GM23338 (cell line): ENCODE measurements around the gene CTBP2. TPM values are rescaled to one million over a fixed set of nuclear protein-coding genes. Genes with fewer than 3 reads are reported as not detected.
A peak's percentile ranks its signal among the peaks of the same experiment; 100 is the strongest.

ENCODE experiments used
- ATAC-seq: fragments of 200-7000 bp; cut with Tn5 transposase; 3 replicates; pipeline ENCODE4 v1.9.1; 2020
- DNase-seq: peaks from one replicate; pipeline ENCODE4 v3.0.0-alpha.2; 2015; ENCODE audit warnings: low spot score
- H2AFZ ChIP-seq: fragments of 200-600 bp; sonication (generic); 2 replicates; pipeline ENCODE4 v1.8.0; 2016; ENCODE audit warnings: antibody characterized with exemption, mild to moderate bottlenecking, moderate library complexity
- H3F3A ChIP-seq: fragments of 200-600 bp; sonication (generic); replicated peaks from 2 replicates; pipeline ENCODE4 v1.8.0; 2017; ENCODE audit warnings: antibody characterized with exemption, mixed run types, low read depth
- H3K27ac ChIP-seq: fragments of 200-600 bp; sonication (generic); 2 replicates; pipeline ENCODE4 v1.6.1; 2016; ENCODE audit warnings: low read depth
- H3K27me3 ChIP-seq: fragments of 200-600 bp; sonication (generic); 2 replicates; pipeline ENCODE4 v1.8.0; 2016; ENCODE audit warnings: mild to moderate bottlenecking, mixed run types, moderate library complexity; ENCODE audit not compliant: insufficient read depth
- H3K36me3 ChIP-seq: fragments of 200-600 bp; sonication (generic); 2 replicates; pipeline ENCODE4 v1.8.0; 2016; ENCODE audit warnings: mild to moderate bottlenecking; ENCODE audit not compliant: insufficient read depth
- H3K4me1 ChIP-seq: fragments of 200-600 bp; sonication (generic); 2 replicates; pipeline ENCODE4 v1.8.0; 2016; ENCODE audit warnings: mild to moderate bottlenecking, moderate library complexity; ENCODE audit not compliant: insufficient read depth
- H3K4me2 ChIP-seq: fragments of 200-600 bp; sonication (generic); 2 replicates; pipeline ENCODE4 v1.7.1; 2017; ENCODE audit warnings: mixed run types
- H3K4me3 ChIP-seq: fragments of 200-600 bp; sonication (generic); 2 replicates; pipeline ENCODE4 v1.6.1; 2016; ENCODE audit warnings: mixed run types
- H3K79me2 ChIP-seq: fragments of 200-600 bp; sonication (generic); replicated peaks from 2 replicates; pipeline ENCODE4 v1.8.0; 2017; ENCODE audit warnings: mild to moderate bottlenecking; ENCODE audit not compliant: insufficient read depth
- H3K9me2 ChIP-seq: fragments of 200-600 bp; sonication (generic); 2 replicates; pipeline ENCODE4 v1.8.0; 2017; ENCODE audit not compliant: insufficient read depth
- H4K20me1 ChIP-seq: fragments of 200-600 bp; sonication (generic); replicated peaks from 2 replicates; pipeline ENCODE4 v1.8.0; 2017; ENCODE audit warnings: mild to moderate bottlenecking; ENCODE audit not compliant: insufficient read depth
- H3K27ac Mint-ChIP-seq: 2 replicates; pipeline ENCODE4 v1.8.0; 2020; ENCODE audit warnings: inconsistent platforms, mild to moderate bottlenecking, moderate library complexity, mixed read lengths
- H3K27me3 Mint-ChIP-seq: 3 replicates; pipeline ENCODE4 v1.8.0; 2022; ENCODE audit warnings: low read depth, mild to moderate bottlenecking, moderate library complexity, mixed read lengths, inconsistent platforms; ENCODE audit not compliant: insufficient read depth, poor library complexity
- H3K36me3 Mint-ChIP-seq: 3 replicates; pipeline ENCODE4 v1.8.0; 2021; ENCODE audit warnings: low read depth, mild to moderate bottlenecking, inconsistent platforms, moderate library complexity, mixed read lengths
- H3K4me1 Mint-ChIP-seq: 3 replicates; pipeline ENCODE4 v1.8.0; 2020; ENCODE audit warnings: mild to moderate bottlenecking, inconsistent platforms, mixed read lengths
- H3K4me3 Mint-ChIP-seq: 3 replicates; pipeline ENCODE4 v1.8.0; 2021; ENCODE audit warnings: moderate library complexity, mild to moderate bottlenecking, inconsistent platforms, mixed read lengths
- H3K9me3 Mint-ChIP-seq: 3 replicates; pipeline ENCODE4 v1.8.0; 2020; ENCODE audit warnings: moderate library complexity, mild to moderate bottlenecking, inconsistent platforms, mixed read lengths
- EZH2 ChIP-seq: fragments of 200-600 bp; sonication (generic); IDR thresholded peaks from one replicate; pipeline ENCODE4 v1.8.0; 2017; ENCODE audit warnings: antibody characterized with exemption, mild to moderate bottlenecking, low read depth; ENCODE audit not compliant: unreplicated experiment
- EZH2phosphoT487 ChIP-seq: fragments of 200-600 bp; sonication (generic); IDR thresholded peaks from one replicate; pipeline ENCODE4 v1.8.1; 2018; ENCODE audit warnings: antibody characterized with exemption; ENCODE audit not compliant: unreplicated experiment
- JUNB ChIP-seq: IDR thresholded peaks from one replicate; pipeline ENCODE4 v1.6.1; 2016; ENCODE audit warnings: antibody characterized with exemption; ENCODE audit not compliant: unreplicated experiment
- NANOG ChIP-seq: IDR thresholded peaks from 2 replicates; pipeline ENCODE4 v1.6.1; 2016; ENCODE audit warnings: antibody characterized with exemption, borderline replicate concordance
- STAT1 ChIP-seq: IDR thresholded peaks from one replicate; pipeline ENCODE4 v1.6.1; 2016; ENCODE audit warnings: antibody characterized with exemption; ENCODE audit not compliant: unreplicated experiment
- polyA plus RNA-seq: library from polyadenylated mRNA; unstranded; fragments of >200 nt; fragmentation: Nextera tagmentation; extraction: Ambion mirVana; gene quantifications from 2 replicates; pipeline ENCODE4 v1.2.1, GENCODE V29; 2016
- total RNA-seq: library from RNA; depleted of rRNA; stranded (reverse); fragments of >200 nt; shearing (Covaris generic); gene quantifications from 2 replicates; pipeline ENCODE4 v1.2.3, GENCODE V29; 2014
- TF ChIP-seq, protein P1 (sequence below): IDR thresholded peaks from one replicate; pipeline ENCODE4 v1.6.1; 2018; ENCODE audit warnings: antibody characterized with exemption; ENCODE audit not compliant: unreplicated experiment
- TF ChIP-seq, protein P2 (sequence below), 2 experiments: fragments of 200-600 bp in 1 of 2; sonication (generic) in 1 of 2; conservative IDR thresholded peaks; 2 replicates each; pipeline versions ENCODE4 v1.5.1 to v1.6.1; 2016 to 2017; ENCODE audit warnings: antibody characterized with exemption in 2 of 2, low read depth in 2 of 2, mild to moderate bottlenecking in 2 of 2, moderate library complexity in 1 of 2
- TF ChIP-seq, protein P3 (sequence below): IDR thresholded peaks from 2 replicates; pipeline ENCODE4 v1.6.1; 2016; ENCODE audit warnings: antibody characterized with exemption

The CTBP2 gene
- total and polyA plus RNA-seq, 2 experiments from 2014 or later, result 133 to 265 TPM

DNA sequence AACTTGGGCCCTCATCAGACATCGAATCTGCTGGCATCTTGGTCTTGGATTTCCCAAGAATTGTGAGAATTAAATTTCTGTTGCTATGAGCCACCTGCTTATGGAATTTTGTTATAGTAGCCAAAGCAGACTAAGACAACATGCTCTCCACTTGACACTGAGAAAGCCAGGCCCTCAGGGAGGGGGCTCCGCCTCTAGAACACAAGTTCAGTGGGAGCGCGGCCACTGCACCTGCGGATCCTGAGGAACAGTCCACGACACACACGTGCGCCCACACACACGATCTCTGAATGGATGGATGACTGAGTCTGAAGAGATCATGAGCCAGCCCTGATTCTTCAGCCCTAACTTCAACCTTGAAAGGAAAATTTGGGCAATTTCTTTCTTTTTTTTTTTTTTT, 73.7 kb downstream of the CTBP2 start:
- peaks cover 29% of the 10 kb centered on the region for H3K27me3 Mint-ChIP-seq
- ATAC-seq (no peak), DNase-seq (no peak)
- no peaks in the 10 kb centered on the region; the same call in 1 of the 2 replicates for H3F3A ChIP-seq
- no peaks in the 10 kb centered on the region for H3K9me2 ChIP-seq
- TF ChIP-seq EZH2phosphoT487 (no peak), JUNB (no peak), NANOG (no peak)
- TF ChIP-seq, protein P1, sequence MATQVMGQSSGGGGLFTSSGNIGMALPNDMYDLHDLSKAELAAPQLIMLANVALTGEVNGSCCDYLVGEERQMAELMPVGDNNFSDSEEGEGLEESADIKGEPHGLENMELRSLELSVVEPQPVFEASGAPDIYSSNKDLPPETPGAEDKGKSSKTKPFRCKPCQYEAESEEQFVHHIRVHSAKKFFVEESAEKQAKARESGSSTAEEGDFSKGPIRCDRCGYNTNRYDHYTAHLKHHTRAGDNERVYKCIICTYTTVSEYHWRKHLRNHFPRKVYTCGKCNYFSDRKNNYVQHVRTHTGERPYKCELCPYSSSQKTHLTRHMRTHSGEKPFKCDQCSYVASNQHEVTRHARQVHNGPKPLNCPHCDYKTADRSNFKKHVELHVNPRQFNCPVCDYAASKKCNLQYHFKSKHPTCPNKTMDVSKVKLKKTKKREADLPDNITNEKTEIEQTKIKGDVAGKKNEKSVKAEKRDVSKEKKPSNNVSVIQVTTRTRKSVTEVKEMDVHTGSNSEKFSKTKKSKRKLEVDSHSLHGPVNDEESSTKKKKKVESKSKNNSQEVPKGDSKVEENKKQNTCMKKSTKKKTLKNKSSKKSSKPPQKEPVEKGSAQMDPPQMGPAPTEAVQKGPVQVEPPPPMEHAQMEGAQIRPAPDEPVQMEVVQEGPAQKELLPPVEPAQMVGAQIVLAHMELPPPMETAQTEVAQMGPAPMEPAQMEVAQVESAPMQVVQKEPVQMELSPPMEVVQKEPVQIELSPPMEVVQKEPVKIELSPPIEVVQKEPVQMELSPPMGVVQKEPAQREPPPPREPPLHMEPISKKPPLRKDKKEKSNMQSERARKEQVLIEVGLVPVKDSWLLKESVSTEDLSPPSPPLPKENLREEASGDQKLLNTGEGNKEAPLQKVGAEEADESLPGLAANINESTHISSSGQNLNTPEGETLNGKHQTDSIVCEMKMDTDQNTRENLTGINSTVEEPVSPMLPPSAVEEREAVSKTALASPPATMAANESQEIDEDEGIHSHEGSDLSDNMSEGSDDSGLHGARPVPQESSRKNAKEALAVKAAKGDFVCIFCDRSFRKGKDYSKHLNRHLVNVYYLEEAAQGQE, result no peak
- peaks cover 10% of the 10 kb centered on the region for H3K36me3 ChIP-seq
- peaks cover 84% of the 10 kb centered on the region for H3K36me3 Mint-ChIP-seq
- H3K4me1 ChIP-seq, result peaks cover 35% of the 10 kb centered on the region; the same call in 1 of the 2 replicates
- H3K79me2 ChIP-seq, result peaks cover 100% of the 10 kb centered on the region
- no peak overlapping the region for H3K4me2 ChIP-seq
- H3K27ac Mint-ChIP-seq, result peak overlapping the region; percentile 70; the same call in 1 of the 2 replicates
- no peak overlapping the region for H3K27ac ChIP-seq
- H3K27me3 ChIP-seq, result no peaks in the 10 kb centered on the region
- H3K4me3 ChIP-seq, result no peak overlapping the region
- no peak overlapping the region for H2AFZ ChIP-seq
- peaks cover 93% of the 10 kb centered on the region for H4K20me1 ChIP-seq
- no peak overlapping the region for H3K4me3 Mint-ChIP-seq
- no peaks in the 10 kb centered on the region for H3K9me3 Mint-ChIP-seq
- H3K4me1 Mint-ChIP-seq, result peaks cover 76% of the 10 kb centered on the region

DNA sequence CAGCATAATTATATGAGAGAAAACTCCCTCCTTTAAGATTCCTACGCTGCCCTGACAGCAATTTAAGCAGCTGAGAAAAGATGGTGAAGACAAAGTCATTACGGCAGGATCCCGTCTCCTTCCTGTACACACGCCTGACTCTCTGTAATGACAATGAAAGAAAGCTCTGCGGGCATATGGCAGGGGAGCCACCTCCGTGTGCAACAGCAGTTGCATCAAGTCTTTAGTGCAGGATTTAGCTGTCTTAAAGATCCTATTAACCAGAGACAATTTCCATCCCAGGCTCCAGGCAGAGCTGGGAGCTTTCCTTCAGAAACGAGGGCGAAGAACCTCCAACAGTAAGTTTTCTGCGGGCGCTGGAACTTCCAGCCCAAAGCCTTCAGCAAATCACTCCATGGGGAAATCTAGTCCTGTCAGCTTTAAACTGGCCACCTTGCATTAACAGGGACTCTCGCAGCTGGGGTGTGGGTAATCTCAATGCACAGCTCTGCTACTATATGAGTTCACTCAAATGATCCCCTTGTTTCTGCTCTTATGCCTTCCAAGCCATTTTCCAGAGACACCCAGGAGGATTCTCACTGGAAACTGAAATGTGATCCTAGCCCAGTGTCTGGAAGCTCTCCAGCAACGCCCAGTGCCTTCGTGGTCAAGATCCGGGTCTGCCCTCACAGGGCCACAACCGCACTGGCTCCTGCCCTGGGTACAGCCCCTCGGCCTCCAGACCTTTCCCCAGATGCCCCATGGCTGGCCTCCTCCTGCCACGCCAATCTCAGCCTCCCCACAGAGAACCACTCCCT, 74.9 kb downstream of the CTBP2 start:
- Histone ChIP-seq H3K79me2 (peaks cover 100% of the 10 kb centered on the region), H4K20me1 (peaks cover 93% of the 10 kb centered on the region), H2AFZ (no peak overlapping the region), H3K27me3 (no peaks in the 10 kb centered on the region), H3K27ac (peak overlapping the region; percentile 66), H3K36me3 (peaks cover 17% of the 10 kb centered on the region), H3K4me3 (no peak overlapping the region), H3K9me2 (no peaks in the 10 kb centered on the region), H3K4me1 (peaks cover 35% of the 10 kb centered on the region; the same call in 1 of the 2 replicates), H3F3A (no peaks in the 10 kb centered on the region; the same call in none of the 2 replicates), H3K4me2 (peak overlapping the region; percentile 26; the same call in 1 of the 2 replicates)
- no peak for TF ChIP-seq EZH2phosphoT487
- no peak for TF ChIP-seq EZH2
- TF ChIP-seq NANOG, result no peak
- TF ChIP-seq, protein P2, sequence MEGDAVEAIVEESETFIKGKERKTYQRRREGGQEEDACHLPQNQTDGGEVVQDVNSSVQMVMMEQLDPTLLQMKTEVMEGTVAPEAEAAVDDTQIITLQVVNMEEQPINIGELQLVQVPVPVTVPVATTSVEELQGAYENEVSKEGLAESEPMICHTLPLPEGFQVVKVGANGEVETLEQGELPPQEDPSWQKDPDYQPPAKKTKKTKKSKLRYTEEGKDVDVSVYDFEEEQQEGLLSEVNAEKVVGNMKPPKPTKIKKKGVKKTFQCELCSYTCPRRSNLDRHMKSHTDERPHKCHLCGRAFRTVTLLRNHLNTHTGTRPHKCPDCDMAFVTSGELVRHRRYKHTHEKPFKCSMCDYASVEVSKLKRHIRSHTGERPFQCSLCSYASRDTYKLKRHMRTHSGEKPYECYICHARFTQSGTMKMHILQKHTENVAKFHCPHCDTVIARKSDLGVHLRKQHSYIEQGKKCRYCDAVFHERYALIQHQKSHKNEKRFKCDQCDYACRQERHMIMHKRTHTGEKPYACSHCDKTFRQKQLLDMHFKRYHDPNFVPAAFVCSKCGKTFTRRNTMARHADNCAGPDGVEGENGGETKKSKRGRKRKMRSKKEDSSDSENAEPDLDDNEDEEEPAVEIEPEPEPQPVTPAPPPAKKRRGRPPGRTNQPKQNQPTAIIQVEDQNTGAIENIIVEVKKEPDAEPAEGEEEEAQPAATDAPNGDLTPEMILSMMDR (conservative IDR thresholded peaks at IDR 0.05; ENCODE audit: low read depth in 2 of 2), result no peak
- TF ChIP-seq STAT1, result no peak
- TF ChIP-seq, protein P3, sequence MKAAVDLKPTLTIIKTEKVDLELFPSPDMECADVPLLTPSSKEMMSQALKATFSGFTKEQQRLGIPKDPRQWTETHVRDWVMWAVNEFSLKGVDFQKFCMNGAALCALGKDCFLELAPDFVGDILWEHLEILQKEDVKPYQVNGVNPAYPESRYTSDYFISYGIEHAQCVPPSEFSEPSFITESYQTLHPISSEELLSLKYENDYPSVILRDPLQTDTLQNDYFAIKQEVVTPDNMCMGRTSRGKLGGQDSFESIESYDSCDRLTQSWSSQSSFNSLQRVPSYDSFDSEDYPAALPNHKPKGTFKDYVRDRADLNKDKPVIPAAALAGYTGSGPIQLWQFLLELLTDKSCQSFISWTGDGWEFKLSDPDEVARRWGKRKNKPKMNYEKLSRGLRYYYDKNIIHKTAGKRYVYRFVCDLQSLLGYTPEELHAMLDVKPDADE, result no peak
- TF ChIP-seq JUNB, result no peak
- H3K27ac Mint-ChIP-seq, result peak overlapping the region; percentile 49; the same call in 1 of the 2 replicates
- peaks cover 83% of the 10 kb centered on the region for H3K4me1 Mint-ChIP-seq
- H3K27me3 Mint-ChIP-seq, result peaks cover 29% of the 10 kb centered on the region
- peaks cover 87% of the 10 kb centered on the region for H3K36me3 Mint-ChIP-seq
- no peak overlapping the region for H3K4me3 Mint-ChIP-seq
- ATAC-seq (no peak), DNase-seq (no peak)
- H3K9me3 Mint-ChIP-seq, result no peaks in the 10 kb centered on the region
